EH (cell line): ENCODE measurements around the gene MCC.

Experiments used
- DNase-seq: peaks from one replicate; pipeline ENCODE4 v3.0.0-alpha.2; 2015; ENCODE audit warnings: low read depth

MCC gene

DNA sequence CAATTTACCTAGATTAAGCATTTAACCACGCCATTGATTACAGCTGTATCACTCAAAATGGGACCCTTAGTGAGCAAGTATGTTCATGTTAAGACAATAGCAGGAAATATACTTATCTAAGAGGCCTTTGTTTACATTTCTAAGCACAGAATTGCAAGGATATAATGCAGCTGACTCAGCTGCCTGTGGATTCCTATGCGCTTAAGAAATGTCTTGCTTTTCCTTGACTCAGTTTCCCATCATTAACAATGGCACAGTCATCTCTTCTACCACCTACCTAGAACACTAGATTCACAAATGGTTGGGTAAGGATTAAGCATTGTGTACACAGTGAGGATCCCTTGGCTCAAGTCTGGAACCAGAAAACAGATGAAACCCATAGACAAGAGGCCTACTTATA is 217.2 kb downstream of the MCC start:
- DNase-seq, result no peak

DNA sequence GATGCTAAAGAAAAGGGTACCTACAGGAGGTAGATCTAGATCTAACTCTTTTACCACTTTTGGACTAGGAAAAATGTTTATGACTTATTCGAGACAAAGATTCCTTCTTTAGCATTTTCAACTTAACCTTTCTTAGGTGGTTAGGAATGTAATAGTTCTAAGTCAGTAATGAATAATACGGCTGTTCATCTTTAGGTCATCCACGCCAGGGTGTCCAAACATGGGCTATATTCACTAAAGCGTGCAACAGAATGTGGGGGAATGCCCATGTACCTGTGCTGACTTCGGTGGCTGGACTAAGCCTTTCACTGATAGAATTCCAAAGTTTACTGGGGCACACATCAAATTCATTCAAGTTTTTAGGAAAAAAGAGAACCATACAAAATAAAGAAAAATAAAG is 218.2 kb downstream of the MCC start:
- DNase-seq, result no peak

- no peak for DNase-seq
Observed at GRCh38 chr5:113269023-113269997, 218.9 kb downstream of the MCC start.

DNA sequence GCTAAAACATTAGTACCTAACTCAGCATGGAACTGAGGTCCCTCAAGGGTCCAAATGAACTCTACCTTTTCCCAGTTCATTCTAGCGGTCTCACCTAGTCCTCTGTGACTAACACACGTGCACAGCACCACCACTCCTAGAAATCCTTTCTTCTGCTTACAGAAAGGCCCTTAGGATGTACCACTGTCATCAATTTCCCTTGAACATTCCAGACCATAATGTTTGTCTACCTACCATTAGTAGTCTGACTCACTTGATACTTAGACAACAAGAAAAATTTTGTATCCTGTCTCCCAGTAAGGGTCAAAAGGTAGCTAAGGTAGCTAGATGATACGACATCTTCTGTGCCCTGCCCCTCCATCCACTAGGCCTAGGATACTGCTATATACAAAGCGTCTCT is 220.0 kb downstream of the MCC start:
- no peak for DNase-seq

DNA sequence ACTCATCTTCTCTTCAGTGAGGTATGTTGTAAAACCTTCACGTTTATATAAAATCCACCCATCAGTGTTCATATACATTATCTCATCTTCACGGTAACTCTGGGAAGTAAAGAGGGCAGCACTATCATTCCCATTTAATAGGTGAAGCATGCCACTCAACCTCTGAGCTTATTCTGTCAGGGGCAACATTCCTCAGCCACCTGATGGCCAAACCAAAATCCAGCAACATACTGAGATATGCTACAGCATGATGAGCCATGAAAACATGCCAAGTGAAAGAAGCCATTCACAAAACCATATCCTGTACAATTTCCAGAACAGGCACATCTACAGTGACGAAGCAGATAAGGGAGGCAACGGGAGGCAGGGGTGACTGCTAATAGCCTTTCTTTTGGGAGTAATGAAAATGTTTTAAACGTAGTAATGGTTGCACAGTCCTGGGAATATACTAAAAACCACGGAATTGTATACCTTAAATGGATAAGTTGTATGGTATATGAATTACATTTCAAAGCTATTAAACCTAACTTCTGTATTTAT is 220.8 kb downstream of the MCC start:
- no peak for DNase-seq

DNA sequence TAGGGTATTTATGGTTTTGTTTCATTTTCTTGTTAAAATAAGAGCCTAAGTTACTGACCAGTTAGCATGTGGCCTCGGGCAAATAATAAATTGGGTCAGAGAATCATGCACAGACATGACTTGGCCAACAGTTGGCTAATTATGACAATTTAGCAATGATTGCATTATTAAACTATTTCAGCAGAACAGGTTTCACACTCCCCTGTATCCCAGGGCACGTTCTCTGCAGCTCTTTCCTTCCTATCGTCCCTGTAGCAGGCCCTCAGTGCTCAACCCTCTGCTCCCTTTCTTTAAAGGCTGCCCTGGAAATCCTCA is 221.4 kb downstream of the MCC start:
- DNase-seq, result no peak

- DNase-seq, result no peak
Observed at GRCh38 chr5:113266227-113266912, 221.9 kb downstream of the MCC start.

GRCh38 chr5:113265190-113265589 is 223.1 kb downstream of the MCC start:
- no peak for DNase-seq

- DNase-seq, result no peak
Observed at GRCh38 chr5:113264046-113264445, 224.2 kb downstream of the MCC start.

GRCh38 chr5:113263545-113263944 is 224.7 kb downstream of the MCC start:
- DNase-seq, result no peak

- no peak for DNase-seq
Observed at GRCh38 chr5:113262674-113263073, 225.6 kb downstream of the MCC start.

DNA sequence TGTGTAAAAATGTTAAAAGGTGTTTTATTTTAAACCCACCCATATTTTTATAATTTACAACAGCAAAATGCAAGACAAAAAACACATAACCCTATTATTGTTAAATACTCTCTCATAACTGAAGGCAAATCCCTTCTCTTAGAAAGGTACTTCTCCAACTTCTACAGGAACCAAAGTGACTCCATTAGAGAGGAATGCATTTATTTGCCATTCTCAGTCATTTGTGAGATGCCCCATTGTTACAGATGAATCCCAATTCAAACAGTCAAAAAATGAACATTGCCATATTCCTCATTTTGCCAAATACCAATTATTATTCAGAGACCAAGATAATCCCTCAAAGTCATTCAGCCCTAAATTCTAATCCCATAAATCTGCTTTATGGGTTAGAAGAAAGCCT is 229.2 kb downstream of the MCC start:
- DNase-seq, result no peak

GRCh38 chr5:113257545-113257944 is 230.7 kb downstream of the MCC start:
- no peak for DNase-seq

GRCh38 chr5:113256671-113257452 is 231.4 kb downstream of the MCC start:
- no peak for DNase-seq

DNA sequence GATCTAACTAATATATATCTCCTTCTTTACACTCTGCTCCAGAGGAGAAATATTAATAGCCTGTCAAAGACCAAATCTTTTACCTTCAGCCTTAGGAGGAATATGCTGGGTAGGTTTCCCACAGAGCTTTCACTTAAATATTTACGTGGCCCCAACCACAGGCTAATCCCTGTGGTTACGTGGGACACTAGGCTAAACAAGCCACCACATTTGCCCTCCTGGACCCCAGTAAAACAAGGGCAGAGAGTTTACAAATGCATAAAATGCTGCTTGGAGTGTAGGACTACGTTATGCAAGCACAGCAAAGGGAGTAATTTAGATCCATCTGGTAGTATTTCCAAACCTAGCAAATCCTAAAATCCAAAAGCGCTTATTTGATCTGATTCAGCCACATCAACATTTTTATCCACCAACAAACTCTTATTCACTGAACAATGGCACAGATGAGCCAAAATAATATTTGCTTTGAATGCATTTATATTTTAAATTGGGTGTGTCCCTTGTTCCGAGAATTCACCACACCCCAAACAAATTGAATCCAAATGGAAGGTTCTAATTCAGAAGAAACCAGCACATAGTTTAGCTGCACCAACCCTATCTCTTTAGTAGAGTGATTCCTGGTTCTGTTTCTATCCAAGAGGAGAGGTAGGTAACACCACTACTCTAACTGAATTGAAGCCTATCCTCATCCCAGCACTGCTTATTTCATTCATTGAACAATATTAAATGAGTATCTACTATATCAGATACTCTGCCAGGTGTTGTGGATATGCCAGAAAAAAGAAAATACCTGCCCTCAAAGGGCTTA is 232.5 kb downstream of the MCC start:
- DNase-seq, result no peak

DNA sequence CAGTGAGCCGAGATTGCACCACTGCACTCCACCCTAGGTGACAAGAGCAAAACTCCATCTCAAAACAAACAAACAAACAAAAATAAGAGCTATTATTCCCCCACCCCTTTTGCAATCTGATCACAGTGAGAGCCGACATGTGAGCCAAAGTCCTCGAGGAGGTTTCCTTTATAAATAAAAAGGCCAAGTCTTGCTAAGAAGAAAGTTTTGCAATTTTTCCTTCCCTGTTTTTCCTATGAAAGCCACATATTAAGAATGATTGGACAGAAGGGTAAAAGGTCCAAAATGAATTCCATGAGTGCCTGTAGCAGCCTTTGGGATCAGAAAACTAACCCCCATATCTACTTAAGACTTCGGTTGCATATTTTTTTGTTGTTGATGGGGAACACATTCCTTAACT is 233.1 kb downstream of the MCC start:
- no peak for DNase-seq

- no peak for DNase-seq
Observed at GRCh38 chr5:113253037-113253436, 235.2 kb downstream of the MCC start.

GRCh38 chr5:113252066-113252465 is 236.2 kb downstream of the MCC start:
- DNase-seq, result no peak

DNA sequence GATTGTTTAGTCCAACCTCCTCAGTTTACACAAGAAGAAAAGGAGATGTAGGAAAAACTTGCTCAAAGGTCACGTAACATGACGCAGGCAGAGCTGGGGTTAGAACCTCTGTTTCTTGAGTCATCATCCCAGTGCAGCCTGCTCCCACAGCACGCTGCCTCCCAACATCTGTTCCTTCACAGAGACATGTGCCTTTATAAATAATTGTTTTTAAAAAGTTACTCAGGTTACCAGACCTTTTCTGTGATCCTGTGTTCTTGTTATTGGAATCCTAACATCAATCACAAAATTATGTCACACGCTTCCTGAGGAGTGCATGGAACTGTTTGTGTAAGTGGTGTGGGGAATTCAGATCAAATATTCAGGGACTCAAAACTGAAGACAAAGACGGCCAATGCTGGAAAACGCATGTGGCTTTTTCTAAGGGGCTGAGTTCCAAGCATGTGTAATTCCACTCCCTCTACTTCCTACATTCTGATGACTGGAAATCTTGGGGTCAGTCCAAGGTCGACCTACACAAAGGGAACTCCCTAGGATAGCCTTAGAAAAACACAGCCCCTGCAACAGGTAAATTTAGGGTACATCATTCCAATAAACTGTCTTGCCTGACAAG is 237.8 kb downstream of the MCC start:
- peak; percentile 25 for DNase-seq

DNA sequence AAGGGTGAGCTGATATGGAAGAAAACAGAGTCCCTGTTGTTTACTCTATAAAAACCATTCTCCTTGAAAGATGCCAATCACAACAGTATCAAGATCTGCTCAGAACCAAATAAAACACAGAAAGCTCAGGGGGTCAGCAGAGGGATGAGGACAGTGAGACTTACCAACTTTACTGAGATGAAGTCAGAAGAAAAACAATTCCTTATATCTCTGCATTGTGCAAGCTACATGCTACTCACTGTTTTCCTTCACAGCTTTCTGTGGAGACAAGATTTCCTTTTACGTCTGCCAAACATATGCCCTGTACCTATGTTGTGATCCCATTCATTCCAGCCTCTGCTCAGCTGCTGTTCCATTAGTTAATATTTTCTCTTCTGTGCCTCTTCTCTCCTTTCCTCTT is 239.0 kb downstream of the MCC start:
- DNase-seq, result no peak

DNA sequence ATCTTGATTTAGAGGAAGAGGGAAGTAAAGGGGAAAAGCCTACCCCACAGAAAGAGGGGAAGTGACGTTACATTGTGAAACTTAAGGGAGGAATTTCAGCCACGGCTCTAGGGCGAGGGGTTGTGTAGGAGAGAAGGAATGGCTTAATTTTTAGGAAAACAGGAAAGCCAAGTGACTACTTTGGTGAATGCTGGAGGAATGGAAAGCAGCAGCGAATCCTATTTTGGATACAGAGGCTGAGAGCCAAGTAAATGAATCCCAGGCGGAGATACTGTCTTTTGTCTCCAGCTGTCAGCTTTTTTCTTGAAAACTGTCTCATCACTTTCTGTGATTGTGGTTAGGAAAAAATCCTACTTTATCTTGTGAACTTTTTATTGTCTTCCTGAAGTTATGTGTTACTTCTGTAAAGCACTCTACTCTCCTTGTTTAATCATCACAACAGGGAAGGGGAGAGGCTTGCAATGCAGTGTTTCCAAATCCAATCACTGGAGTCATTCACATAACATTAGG is 241.8 kb downstream of the MCC start:
- DNase-seq, result peak; percentile 19
